GM12875 (cell line): Measurements from ENCODE around the gene TM4SF5.

Source experiments
- H3K4me3 ChIP-seq: one replicate; pipeline ENCODE4 v1.5.1; 2011; ENCODE audit warnings: low read depth, low read length, control low read depth
- CTCF ChIP-seq: IDR thresholded peaks from 2 replicates; pipeline ENCODE4 v1.5.1; 2011; ENCODE audit warnings: low read depth, mild to moderate bottlenecking, control low read depth, inconsistent platforms, low read length, moderate library complexity, borderline replicate concordance; ENCODE audit not compliant: insufficient read depth

Gene TM4SF5

GRCh38 chr17:4789951-4790704 is 18.4 kb downstream of the TM4SF5 start:
- peak; percentile 97 for TF ChIP-seq CTCF
- H3K4me3 ChIP-seq, result peak overlapping the region; percentile 63

- TF ChIP-seq CTCF, result no peak
- peak overlapping the region; percentile 63 for H3K4me3 ChIP-seq
Measured at GRCh38 chr17:4790705-4791088, 19.0 kb downstream of the TM4SF5 start.

DNA sequence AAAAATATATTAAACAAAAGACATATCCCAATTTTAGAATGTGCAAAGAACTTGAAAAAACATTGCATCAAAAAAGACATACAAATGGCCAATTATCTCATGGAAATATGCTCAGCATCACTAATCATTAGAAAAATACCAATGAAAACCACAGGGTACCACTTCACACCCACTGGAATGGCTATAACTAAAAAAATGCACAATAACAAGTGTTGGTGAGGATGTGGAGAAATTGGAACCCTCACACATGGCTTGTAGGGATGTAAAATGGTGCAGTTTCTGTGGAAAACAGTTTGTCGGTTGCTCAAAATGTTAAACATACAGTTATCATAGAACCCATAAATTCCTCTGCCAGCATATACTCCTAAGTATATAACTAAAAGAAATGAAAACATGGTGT is 23.5 kb downstream of the TM4SF5 start:
- H3K4me3 ChIP-seq, result no peak overlapping the region
- TF ChIP-seq CTCF, result no peak

GRCh38 chr17:4796552-4796920 is 24.9 kb downstream of the TM4SF5 start:
- peak overlapping the region; percentile 70 for H3K4me3 ChIP-seq
- no peak for TF ChIP-seq CTCF

- no peak overlapping the region for H3K4me3 ChIP-seq
- TF ChIP-seq CTCF, result no peak
Measured at GRCh38 chr17:4800462-4801196, 28.9 kb downstream of the TM4SF5 start.

DNA sequence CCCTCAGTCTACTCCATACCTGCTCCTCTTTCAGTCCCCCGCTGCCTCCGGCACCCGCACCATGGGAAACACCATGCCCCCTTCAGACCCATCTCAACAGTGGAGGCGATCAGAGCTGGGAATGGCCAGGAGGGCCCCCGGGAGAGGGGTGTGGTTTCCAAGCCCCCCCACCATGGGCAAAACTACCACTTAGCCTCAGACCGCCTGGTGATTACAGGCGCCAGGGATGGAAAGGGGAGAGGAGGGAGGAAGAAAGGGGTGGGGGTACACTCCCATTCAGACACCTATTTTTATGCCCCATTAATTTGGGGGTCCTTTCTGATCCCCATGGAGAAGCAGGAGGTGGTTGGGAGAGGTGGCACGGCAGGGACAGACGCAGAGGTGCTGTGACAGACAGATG is 30.5 kb downstream of the TM4SF5 start, which contains the start of gene C17orf114:
Gene C17orf114 (minus strand): TSS at position 101 of the 400 bp plus-strand sequence.
- TF ChIP-seq CTCF, result no peak
- H3K4me3 ChIP-seq, result no peak within 1 kb of the TSS

DNA sequence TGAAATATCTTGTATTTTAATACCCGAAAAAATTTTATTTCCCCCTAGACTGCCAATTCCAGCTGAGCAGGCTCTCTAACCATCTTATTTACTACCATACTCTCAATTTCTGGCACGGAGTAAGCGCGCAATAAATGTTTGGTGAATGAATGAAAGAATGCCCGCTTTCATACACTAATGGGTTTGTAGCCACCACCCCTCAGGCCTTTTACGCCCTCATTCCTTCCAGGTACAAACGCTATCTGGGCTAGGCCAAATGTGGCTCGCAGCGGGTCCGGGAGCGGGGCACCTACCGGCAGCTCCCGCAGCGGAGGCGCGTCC is 34.7 kb downstream of the TM4SF5 start:
- no peak for TF ChIP-seq CTCF

More for the DNA sequence above, 34.7 kb downstream of the TM4SF5 start:
- H3K4me3 ChIP-seq, result peak overlapping the region; percentile 88
